ENCODE data around the gene SNAPC1. TPM values are rescaled to one million over a fixed set of nuclear protein-coding genes. Genes with fewer than 3 reads are reported as not detected.

SNAPC1 gene
- total RNA-seq, 1 donor from 2014 or later: 7.9 TPM

DNA sequence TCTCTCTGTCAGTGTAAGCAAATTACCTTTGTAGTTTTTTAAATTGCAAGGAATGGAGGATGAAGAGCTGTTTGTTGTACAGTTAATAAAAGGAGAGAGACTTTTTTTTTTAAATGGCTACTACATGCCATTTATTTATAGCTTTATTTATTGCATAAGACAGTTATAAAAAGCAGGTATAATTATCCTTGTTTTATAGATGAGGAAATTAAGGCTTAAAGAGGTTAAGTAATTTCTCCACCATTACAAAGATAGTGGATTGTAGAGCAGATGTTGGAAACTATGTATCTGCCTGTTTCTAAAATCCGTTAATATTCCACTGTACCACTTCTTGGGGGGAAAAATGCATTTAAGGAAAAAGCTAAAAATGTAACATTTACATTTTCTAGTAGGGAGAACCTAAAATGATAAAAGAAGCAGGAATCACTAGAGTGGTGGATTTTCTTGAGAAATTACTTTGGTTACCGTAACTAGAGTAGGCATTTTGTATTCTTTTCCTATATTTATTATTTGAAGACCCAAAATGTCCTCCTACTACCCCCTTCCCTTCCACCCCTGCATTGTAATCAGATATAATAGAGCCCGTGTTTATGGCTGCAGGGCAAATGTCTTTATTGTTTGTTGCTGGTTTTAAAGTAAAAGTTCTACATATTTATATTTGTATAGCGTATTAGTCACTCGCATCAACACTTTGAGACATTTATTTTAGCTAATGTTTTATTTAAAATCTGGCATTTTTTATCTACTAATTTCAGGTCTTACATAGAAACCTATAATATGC, 2.3 kb downstream of the SNAPC1 start:
- Mint-ChIP-seq H3K4me1 (ENCODE audit: low read depth) (peaks cover 48% of the 10 kb centered on the region), H3K27ac (ENCODE audit: unreplicated experiment) (no peak overlapping the region), H3K4me3 (ENCODE audit: unreplicated experiment) (peak overlapping the region; percentile 97), H3K36me3 (ENCODE audit: low read depth) (peaks cover 1% of the 10 kb centered on the region), H3K27me3 (ENCODE audit: low read depth) (no peaks in the 10 kb centered on the region), H3K9me3 (ENCODE audit: low read depth) (no peaks in the 10 kb centered on the region)
- TF ChIP-seq, protein P1, sequence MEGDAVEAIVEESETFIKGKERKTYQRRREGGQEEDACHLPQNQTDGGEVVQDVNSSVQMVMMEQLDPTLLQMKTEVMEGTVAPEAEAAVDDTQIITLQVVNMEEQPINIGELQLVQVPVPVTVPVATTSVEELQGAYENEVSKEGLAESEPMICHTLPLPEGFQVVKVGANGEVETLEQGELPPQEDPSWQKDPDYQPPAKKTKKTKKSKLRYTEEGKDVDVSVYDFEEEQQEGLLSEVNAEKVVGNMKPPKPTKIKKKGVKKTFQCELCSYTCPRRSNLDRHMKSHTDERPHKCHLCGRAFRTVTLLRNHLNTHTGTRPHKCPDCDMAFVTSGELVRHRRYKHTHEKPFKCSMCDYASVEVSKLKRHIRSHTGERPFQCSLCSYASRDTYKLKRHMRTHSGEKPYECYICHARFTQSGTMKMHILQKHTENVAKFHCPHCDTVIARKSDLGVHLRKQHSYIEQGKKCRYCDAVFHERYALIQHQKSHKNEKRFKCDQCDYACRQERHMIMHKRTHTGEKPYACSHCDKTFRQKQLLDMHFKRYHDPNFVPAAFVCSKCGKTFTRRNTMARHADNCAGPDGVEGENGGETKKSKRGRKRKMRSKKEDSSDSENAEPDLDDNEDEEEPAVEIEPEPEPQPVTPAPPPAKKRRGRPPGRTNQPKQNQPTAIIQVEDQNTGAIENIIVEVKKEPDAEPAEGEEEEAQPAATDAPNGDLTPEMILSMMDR (IDR thresholded peaks at IDR 0.05): no peak
- DNase-seq (ENCODE audit: low spot score): no peak

DNA sequence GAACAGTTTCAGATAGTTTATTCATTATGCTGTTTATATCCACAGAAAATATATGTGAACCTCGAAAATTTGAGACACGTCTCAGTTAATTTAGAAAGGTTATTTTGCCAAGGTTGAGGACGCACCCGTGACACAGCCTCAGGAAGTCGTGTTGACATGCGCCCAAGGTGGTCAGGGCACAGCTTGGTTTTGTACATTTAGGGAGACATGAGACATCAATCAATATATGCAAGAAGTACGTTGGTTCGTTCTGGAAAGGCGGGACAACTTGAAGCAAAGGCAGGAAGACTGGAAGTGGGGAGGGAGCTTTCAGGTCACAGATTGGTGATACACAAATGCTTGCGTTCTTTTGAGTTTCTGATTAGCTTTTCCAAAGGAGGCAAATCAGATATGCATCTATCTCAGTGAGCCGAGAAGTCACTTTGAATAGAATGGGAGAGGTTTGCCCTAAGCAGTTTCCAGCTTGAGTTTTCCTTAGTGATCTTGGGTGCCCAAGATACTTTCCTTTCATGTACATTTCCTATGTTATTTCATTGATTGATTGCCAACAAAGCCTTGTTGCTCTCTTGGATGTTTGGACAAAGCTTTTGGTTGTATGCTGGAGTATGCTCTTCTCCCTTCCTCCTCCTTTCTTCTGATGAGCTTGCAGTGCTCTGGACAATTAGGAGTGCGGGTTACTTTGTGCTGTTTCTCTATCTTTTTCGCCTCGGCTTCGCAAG, 3.2 kb downstream of the SNAPC1 start:
- Mint-ChIP-seq H3K36me3 (ENCODE audit: low read depth) (peaks cover 5% of the 10 kb centered on the region), H3K27me3 (ENCODE audit: low read depth) (no peaks in the 10 kb centered on the region), H3K4me1 (ENCODE audit: low read depth) (peaks cover 48% of the 10 kb centered on the region), H3K9me3 (ENCODE audit: low read depth) (no peaks in the 10 kb centered on the region), H3K4me3 (ENCODE audit: unreplicated experiment) (peak overlapping the region; percentile 97), H3K27ac (ENCODE audit: unreplicated experiment) (peak overlapping the region; percentile 72)
- TF ChIP-seq, protein P1 (IDR thresholded peaks at IDR 0.05): no peak
- no peak for DNase-seq (ENCODE audit: low spot score)

DNA sequence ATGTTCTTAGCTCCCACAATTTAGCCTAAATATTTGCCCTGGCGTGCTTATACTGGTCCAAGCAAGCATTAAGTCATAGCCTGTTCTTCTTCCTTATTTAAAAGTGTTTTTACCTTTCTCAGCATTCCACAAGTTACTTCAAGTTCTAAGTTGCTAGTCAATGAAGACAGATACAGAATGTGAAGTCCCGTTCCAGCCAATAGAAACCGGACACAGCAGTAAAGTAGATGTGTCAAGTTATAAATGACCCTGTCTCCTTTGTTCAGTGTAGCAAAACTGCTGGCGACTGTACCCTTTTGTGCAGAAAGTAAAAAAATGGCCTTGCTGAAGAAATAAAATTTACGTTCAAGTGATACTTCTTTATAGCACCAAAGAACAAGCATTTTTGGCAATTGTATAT, 3.9 kb downstream of the SNAPC1 start:
- no peak for DNase-seq (ENCODE audit: low spot score)
- TF ChIP-seq, protein P1 (IDR thresholded peaks at IDR 0.05): no peak
- H3K27me3 Mint-ChIP-seq (ENCODE audit: low read depth): no peaks in the 10 kb centered on the region
- peaks cover 48% of the 10 kb centered on the region for H3K4me1 Mint-ChIP-seq (ENCODE audit: low read depth)
- H3K9me3 Mint-ChIP-seq (ENCODE audit: low read depth): no peaks in the 10 kb centered on the region
- no peak overlapping the region for H3K27ac Mint-ChIP-seq (ENCODE audit: unreplicated experiment)
- peak overlapping the region; percentile 34 for H3K4me3 Mint-ChIP-seq (ENCODE audit: unreplicated experiment)
- peaks cover 6% of the 10 kb centered on the region for H3K36me3 Mint-ChIP-seq (ENCODE audit: low read depth)

DNA sequence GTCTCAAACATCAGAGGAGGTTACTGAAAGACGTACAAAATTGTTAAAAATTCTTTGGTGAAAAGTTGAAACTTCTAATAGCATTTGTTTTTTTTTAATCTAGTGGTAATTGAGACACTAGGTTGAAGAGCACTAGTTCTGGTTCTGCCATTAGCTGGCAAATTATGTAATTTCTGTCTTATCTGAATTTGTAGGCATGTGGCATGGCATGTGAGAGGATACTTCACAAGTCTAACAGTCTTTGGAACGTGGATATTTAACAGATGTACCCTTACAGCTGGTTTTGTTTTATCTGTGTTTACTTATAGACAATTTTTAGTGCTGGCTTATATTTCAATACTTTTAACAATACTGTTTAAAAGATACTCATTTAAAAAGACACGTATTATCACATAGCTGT, 6.0 kb downstream of the SNAPC1 start:
- DNase-seq (ENCODE audit: low spot score): no peak
- Mint-ChIP-seq H3K4me1 (ENCODE audit: low read depth) (peaks cover 38% of the 10 kb centered on the region), H3K36me3 (ENCODE audit: low read depth) (peaks cover 16% of the 10 kb centered on the region), H3K27ac (ENCODE audit: unreplicated experiment) (no peak overlapping the region), H3K4me3 (ENCODE audit: unreplicated experiment) (no peak overlapping the region), H3K27me3 (ENCODE audit: low read depth) (no peaks in the 10 kb centered on the region), H3K9me3 (ENCODE audit: low read depth) (no peaks in the 10 kb centered on the region)
- TF ChIP-seq, protein P1 (IDR thresholded peaks at IDR 0.05): no peak

DNA sequence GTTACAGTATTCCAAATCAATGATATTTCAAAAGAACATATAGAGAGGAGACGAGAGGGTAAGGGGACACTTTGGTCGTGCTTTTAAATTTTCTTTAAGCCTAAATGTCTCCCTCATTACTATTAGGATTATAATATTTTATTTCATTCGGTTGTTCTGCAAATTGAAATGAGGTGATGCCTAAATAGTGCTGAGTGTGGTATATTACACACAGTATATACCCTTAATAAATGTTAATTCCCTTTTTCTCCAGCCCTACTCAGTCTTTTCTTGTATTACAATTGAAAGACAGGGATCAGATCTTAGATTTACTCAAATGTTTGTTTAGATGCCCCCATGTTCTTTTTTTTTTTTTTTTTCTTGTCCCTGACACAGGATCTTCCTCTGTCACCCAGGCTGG, 7.7 kb downstream of the SNAPC1 start:
- H3K27ac Mint-ChIP-seq (ENCODE audit: unreplicated experiment): no peak overlapping the region
- no peaks in the 10 kb centered on the region for H3K27me3 Mint-ChIP-seq (ENCODE audit: low read depth)
- no peaks in the 10 kb centered on the region for H3K9me3 Mint-ChIP-seq (ENCODE audit: low read depth)
- peaks cover 21% of the 10 kb centered on the region for H3K4me1 Mint-ChIP-seq (ENCODE audit: low read depth)
- TF ChIP-seq, protein P1 (IDR thresholded peaks at IDR 0.05): no peak
- H3K4me3 Mint-ChIP-seq (ENCODE audit: unreplicated experiment): no peak overlapping the region
- DNase-seq (ENCODE audit: low spot score): no peak
- peaks cover 19% of the 10 kb centered on the region for H3K36me3 Mint-ChIP-seq (ENCODE audit: low read depth)

Data from chondrocyte (in vitro differentiated cells).